ENCODE data around the gene COL1A1. TPM values are rescaled to one million over a fixed set of nuclear protein-coding genes. Genes with fewer than 3 reads are reported as not detected.

The COL1A1 gene
- total RNA-seq, 1 experiment from 2014 or later, result 104 TPM

GRCh38 chr17:50163843-50164696 lies 37.4 kb downstream of the COL1A1 start:
- Histone ChIP-seq H3K79me2 (ENCODE audit: insufficient read depth, low read length) (no peaks in the 10 kb centered on the region), H4K91ac (ENCODE audit: insufficient read length, low read depth, low read length) (no peak overlapping the region), H3K14ac (ENCODE audit: insufficient read depth, low read length) (no peak overlapping the region), H2AK5ac (ENCODE audit: insufficient read length, low read length) (no peak overlapping the region), H4K5ac (ENCODE audit: insufficient read length, low read depth, low read length) (no peak overlapping the region), H3K4me2 (ENCODE audit: insufficient read depth, insufficient read length, low read length) (no peak overlapping the region), H3K56ac (ENCODE audit: insufficient read length, low read depth, low read length) (no peak overlapping the region), H3K4ac (ENCODE audit: low read depth, low read length) (no peak overlapping the region), H3K79me1 (ENCODE audit: insufficient read depth, low read depth, low read length, poor library complexity, severe bottlenecking) (no peaks in the 10 kb centered on the region), H2AFZ (ENCODE audit: low read length) (no peak overlapping the region), H2BK12ac (ENCODE audit: insufficient read length, low read depth, low read length) (no peak overlapping the region), H3K23me2 (ENCODE audit: insufficient read length, low read depth, low read length, poor library complexity, severe bottlenecking) (peaks cover 13% of the 10 kb centered on the region), H2BK15ac (ENCODE audit: low read depth, low read length) (no peak overlapping the region), H2BK20ac (ENCODE audit: low read depth, low read length, poor library complexity, severe bottlenecking) (no peak overlapping the region), H3K27ac (ENCODE audit: insufficient read length, low read depth, low read length) (no peak overlapping the region), H2BK120ac (ENCODE audit: low read depth, low read length, poor library complexity, severe bottlenecking) (no peak overlapping the region), H2BK5ac (ENCODE audit: insufficient read length, low read length) (no peak overlapping the region), H3K23ac (ENCODE audit: insufficient read length, low read depth, low read length) (no peak overlapping the region), H3T11ph (ENCODE audit: low read length) (no peak overlapping the region), H4K20me1 (ENCODE audit: control insufficient read depth, insufficient read depth, insufficient read length) (no peaks in the 10 kb centered on the region), H4K8ac (replicated peaks; ENCODE audit: insufficient read length, low read depth, low read length) (no peak overlapping the region), H3K4me1 (ENCODE audit: insufficient read depth, low read length) (peaks cover 3% of the 10 kb centered on the region; the same call in 1 of the 2 replicates), H3K9ac (ENCODE audit: extremely low read depth, insufficient read length, low read length) (no peak overlapping the region), H3K9me3 (ENCODE audit: control insufficient read depth, low read depth, low read length) (no peaks in the 10 kb centered on the region), H3K18ac (ENCODE audit: insufficient read length, low read depth, low read length) (no peak overlapping the region), H3K27me3 (ENCODE audit: insufficient read depth, low read length) (no peaks in the 10 kb centered on the region; the same call in 1 of the 2 replicates)
- DNase-seq, result no peak
- no peak overlapping the region for H3K4me3 Mint-ChIP-seq
- TF ChIP-seq CTCF (conservative IDR thresholded peaks at IDR 0.05), result no peak
- no peak overlapping the region for H3K27ac Mint-ChIP-seq
- H3K27me3 Mint-ChIP-seq (ENCODE audit: low read depth), result peaks cover 35% of the 10 kb centered on the region
- H3K4me1 Mint-ChIP-seq, result peaks cover 16 to 50% of the 10 kb centered on the region in 2 experiments
- H3K36me3 Mint-ChIP-seq (ENCODE audit: insufficient read depth in 1 of 3, low read depth in 3 of 3), result no peaks in the 10 kb centered on the region
- no CpG with 5 or more reads among the region's 11 CpGs for WGBS (ENCODE audit: extremely low coverage, insufficient read length, low lambda C conversion rate)
- no peaks in the 10 kb centered on the region; a peak in 1 of 5 replicates for H3K9me3 Mint-ChIP-seq

All from H9 (cell line).